Osteoblast (primary cell): ENCODE results near the gene PARVA. TPM values are rescaled to one million over a fixed set of nuclear protein-coding genes. Genes with fewer than 3 reads are reported as not detected.

ENCODE experiments used
- DNase-seq: peaks from one replicate; pipeline ENCODE4 v3.0.0; 2011; ENCODE audit warnings: low spot score, mixed read lengths; ENCODE audit not compliant: insufficient read length; ENCODE audit errors: missing footprints
- H2AFZ ChIP-seq: 2 replicates; pipeline ENCODE4 v1.6.0; 2011; ENCODE audit warnings: mild to moderate bottlenecking, low read length
- H3K27ac ChIP-seq: 2 replicates; pipeline ENCODE4 v1.5.1; 2011; ENCODE audit warnings: mild to moderate bottlenecking, low read depth, low read length, moderate library complexity
- H3K27me3 ChIP-seq: 2 replicates; pipeline ENCODE4 v1.6.0; 2012; ENCODE audit warnings: mild to moderate bottlenecking, control low read depth, inconsistent platforms, low read length, moderate library complexity; ENCODE audit not compliant: insufficient read depth
- H3K36me3 ChIP-seq: 2 replicates; pipeline ENCODE4 v1.5.1; 2011; ENCODE audit warnings: mild to moderate bottlenecking, low read length, control low read depth, moderate library complexity; ENCODE audit not compliant: insufficient read depth
- H3K4me1 ChIP-seq: 2 replicates; pipeline ENCODE4 v1.5.1; 2011; ENCODE audit warnings: mild to moderate bottlenecking, low read length, control low read depth, moderate library complexity; ENCODE audit not compliant: insufficient read depth
- H3K4me2 ChIP-seq: 2 replicates; pipeline ENCODE4 v1.6.0; 2011; ENCODE audit warnings: mild to moderate bottlenecking, low read length; ENCODE audit not compliant: insufficient read depth
- H3K4me3 ChIP-seq: fragments of 200-600 bp; sonication (generic); 3 replicates; pipeline ENCODE4 v1.5.1; 2012; ENCODE audit warnings: mild to moderate bottlenecking, low read length, inconsistent platforms; ENCODE audit not compliant: insufficient read depth
- H3K79me2 ChIP-seq: 2 replicates; pipeline ENCODE4 v1.6.0; 2012; ENCODE audit warnings: mild to moderate bottlenecking, low read length, control low read depth, inconsistent platforms; ENCODE audit not compliant: insufficient read depth
- H3K9me3 ChIP-seq: 2 replicates; pipeline ENCODE4 v1.5.1; 2011; ENCODE audit warnings: low read depth, low read length, control low read depth
- H4K20me1 ChIP-seq: 2 replicates; pipeline ENCODE4 v1.6.0; 2012; ENCODE audit warnings: mild to moderate bottlenecking, low read length, control low read depth; ENCODE audit not compliant: insufficient read depth
- total RNA-seq: library from RNA; depleted of rRNA; stranded (reverse); fragments of >200 nt; gene quantifications from 2 replicates; pipeline ENCODE4 v1.2.3, GENCODE V29; 2012
- TF ChIP-seq, protein P1 (sequence below): IDR thresholded peaks from 2 replicates; pipeline ENCODE4 v1.5.1; 2011; ENCODE audit warnings: mild to moderate bottlenecking, low read depth, low read length, moderate library complexity; ENCODE audit errors: extremely low read depth

Gene PARVA
- total RNA-seq, 1 donor, result 74.9 TPM

DNA sequence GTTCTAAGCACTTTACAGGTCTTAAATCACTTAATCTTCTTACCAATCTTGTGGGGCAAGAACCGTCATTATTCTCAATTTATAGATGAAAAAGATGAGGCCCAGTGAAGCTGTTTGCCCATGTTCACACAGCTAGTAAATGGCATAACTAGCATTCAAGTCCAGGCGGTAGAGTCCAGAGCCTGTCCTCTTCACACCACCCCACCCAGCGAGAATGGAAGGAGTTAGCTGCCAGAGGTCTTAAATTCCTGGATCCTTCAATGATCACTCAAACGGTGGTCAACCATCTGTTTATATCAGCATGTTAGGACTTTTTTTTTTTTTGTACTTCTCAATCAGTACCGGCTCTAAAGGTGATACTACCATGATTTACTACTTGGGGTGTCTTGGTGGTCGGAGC, 43.3 kb downstream of the PARVA start:
- DNase-seq, result no peak
- TF ChIP-seq, protein P1, sequence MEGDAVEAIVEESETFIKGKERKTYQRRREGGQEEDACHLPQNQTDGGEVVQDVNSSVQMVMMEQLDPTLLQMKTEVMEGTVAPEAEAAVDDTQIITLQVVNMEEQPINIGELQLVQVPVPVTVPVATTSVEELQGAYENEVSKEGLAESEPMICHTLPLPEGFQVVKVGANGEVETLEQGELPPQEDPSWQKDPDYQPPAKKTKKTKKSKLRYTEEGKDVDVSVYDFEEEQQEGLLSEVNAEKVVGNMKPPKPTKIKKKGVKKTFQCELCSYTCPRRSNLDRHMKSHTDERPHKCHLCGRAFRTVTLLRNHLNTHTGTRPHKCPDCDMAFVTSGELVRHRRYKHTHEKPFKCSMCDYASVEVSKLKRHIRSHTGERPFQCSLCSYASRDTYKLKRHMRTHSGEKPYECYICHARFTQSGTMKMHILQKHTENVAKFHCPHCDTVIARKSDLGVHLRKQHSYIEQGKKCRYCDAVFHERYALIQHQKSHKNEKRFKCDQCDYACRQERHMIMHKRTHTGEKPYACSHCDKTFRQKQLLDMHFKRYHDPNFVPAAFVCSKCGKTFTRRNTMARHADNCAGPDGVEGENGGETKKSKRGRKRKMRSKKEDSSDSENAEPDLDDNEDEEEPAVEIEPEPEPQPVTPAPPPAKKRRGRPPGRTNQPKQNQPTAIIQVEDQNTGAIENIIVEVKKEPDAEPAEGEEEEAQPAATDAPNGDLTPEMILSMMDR, result no peak
- H4K20me1 ChIP-seq, result peaks cover 27% of the 10 kb centered on the region

DNA sequence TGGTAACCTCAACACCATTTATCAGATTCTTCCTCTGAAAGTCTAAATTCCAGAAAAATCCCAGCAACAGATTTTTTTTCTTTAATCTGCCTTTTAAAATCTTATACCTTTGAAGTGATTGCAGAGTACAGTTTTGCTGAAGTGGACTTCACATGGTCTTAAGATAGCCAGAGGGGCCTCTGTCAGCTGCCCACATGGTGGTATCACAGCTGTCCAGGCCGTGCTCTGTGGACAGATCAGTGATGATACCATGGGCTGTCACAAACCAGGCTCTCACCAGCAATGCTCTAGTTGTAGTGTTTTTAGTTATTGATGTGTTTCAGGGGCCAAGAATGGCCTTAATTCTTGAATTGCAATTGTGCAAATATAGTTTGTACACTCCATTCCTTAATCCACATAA, 44.0 kb downstream of the PARVA start:
- Histone ChIP-seq H2AFZ (no peak overlapping the region), H3K4me2 (no peak overlapping the region), H3K36me3 (no peaks in the 10 kb centered on the region), H3K4me3 (no peak overlapping the region), H4K20me1 (peaks cover 31% of the 10 kb centered on the region), H3K27me3 (no peaks in the 10 kb centered on the region), H3K79me2 (peaks cover 92% of the 10 kb centered on the region), H3K4me1 (peaks cover 12% of the 10 kb centered on the region), H3K27ac (no peak overlapping the region), H3K9me3 (no peaks in the 10 kb centered on the region)
- TF ChIP-seq, protein P1, result no peak
- DNase-seq, result no peak

More for the DNA sequence above, 43.3 kb downstream of the PARVA start:
- H3K4me1 ChIP-seq, result peaks cover 12% of the 10 kb centered on the region
- H3K9me3 ChIP-seq, result no peaks in the 10 kb centered on the region
- H3K4me3 ChIP-seq, result no peak overlapping the region
- no peaks in the 10 kb centered on the region for H3K36me3 ChIP-seq
- H3K79me2 ChIP-seq, result peaks cover 92% of the 10 kb centered on the region
- no peak overlapping the region for H2AFZ ChIP-seq
- no peak overlapping the region for H3K4me2 ChIP-seq
- H3K27ac ChIP-seq, result no peak overlapping the region
- H3K27me3 ChIP-seq, result no peaks in the 10 kb centered on the region

DNA sequence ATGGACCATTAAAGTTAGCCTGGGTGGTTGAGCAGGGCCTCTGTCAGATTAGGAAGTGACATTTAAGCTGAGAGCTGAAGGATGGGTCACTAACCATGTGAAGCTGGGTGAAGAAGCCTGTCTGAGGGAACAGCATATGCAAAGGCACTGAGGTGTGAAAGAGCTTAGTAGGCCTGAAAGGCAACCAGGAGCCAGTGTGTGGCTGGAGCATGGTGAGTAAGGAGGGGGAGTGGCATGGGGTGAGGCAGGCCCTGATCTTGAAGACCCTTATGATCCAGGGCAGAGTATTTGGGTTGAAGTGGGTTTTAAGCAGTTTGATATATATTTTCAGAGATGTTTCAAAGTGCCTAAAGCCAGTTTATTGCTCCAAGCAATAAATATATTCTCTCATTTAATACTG, 48.8 kb downstream of the PARVA start:
- H3K27ac ChIP-seq, result no peak overlapping the region
- peaks cover 15% of the 10 kb centered on the region for H3K4me1 ChIP-seq
- H3K36me3 ChIP-seq, result no peaks in the 10 kb centered on the region
- H3K27me3 ChIP-seq, result no peaks in the 10 kb centered on the region
- no peak overlapping the region for H3K4me2 ChIP-seq
- no peak for DNase-seq
- peaks cover 35% of the 10 kb centered on the region for H4K20me1 ChIP-seq
- no peaks in the 10 kb centered on the region for H3K9me3 ChIP-seq
- peaks cover 95% of the 10 kb centered on the region for H3K79me2 ChIP-seq
- H2AFZ ChIP-seq, result no peak overlapping the region
- no peak overlapping the region for H3K4me3 ChIP-seq
- TF ChIP-seq, protein P1, result no peak

DNA sequence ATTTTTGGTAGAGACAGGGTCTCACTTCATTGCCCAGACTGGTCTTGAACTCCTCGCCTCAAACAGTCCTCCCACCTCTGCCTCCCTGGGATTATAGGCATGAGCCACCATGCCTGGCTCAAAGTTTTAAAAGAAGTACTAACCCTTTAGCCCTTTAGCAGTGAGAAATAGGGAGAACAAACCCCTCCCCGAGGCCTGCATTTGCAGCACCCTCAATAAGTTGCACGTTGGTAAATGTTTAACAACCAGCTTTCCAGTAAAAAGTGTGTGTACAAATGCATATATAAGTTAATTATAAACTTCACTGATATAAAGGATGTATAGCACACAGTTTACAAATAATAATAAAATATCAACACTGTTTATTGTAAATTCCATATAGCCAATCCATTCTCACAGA, 51.8 kb downstream of the PARVA start:
- peaks cover 95% of the 10 kb centered on the region for H3K79me2 ChIP-seq
- TF ChIP-seq, protein P1, result no peak

More for the DNA sequence above, 51.8 kb downstream of the PARVA start:
- H3K4me3 ChIP-seq, result no peak overlapping the region
- no peaks in the 10 kb centered on the region for H3K27me3 ChIP-seq
- H3K36me3 ChIP-seq, result no peaks in the 10 kb centered on the region
- no peak overlapping the region for H3K27ac ChIP-seq
- no peak for DNase-seq
- peaks cover 38% of the 10 kb centered on the region for H3K4me1 ChIP-seq
- no peak overlapping the region for H3K4me2 ChIP-seq
- H3K9me3 ChIP-seq, result no peaks in the 10 kb centered on the region
- peaks cover 34% of the 10 kb centered on the region for H4K20me1 ChIP-seq
- H2AFZ ChIP-seq, result no peak overlapping the region
